DMS 273 (cell line): ENCODE measurements around the gene ADAMTSL3.
A peak's percentile ranks its signal among the peaks of the same experiment; 100 is the strongest.
"Not testable (repeated sequence)": the region's sequence is repeated elsewhere in the genome, so short reads cannot be mapped to it uniquely, and the experiment has no call there.

Source experiments
- DNase-seq: peaks from one replicate; lab custom pipeline; 2025; ENCODE audit not compliant: unreplicated experiment; lab: John Stamatoyannopoulos, UW

Gene ADAMTSL3

DNA sequence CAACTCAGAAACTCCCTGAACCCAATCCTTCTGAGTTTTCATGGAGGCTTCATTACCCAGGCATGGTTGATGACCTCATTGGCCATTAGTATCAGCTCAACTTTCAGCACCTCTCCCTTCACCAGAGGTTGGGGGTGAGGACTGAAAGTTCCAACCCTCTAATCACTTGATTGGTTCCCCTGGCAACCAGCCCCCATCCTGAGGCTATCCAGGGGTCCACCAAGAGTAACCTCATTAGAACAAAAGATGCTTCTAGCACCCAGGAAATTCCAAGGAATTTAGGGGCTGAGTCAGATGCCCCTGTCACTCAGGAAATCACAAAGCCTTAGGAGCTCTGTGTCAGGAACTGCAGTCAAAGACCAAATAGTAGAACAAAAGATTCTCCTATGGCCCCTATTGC is 43.8 kb downstream of the ADAMTSL3 start:
- no peak for DNase-seq

DNA sequence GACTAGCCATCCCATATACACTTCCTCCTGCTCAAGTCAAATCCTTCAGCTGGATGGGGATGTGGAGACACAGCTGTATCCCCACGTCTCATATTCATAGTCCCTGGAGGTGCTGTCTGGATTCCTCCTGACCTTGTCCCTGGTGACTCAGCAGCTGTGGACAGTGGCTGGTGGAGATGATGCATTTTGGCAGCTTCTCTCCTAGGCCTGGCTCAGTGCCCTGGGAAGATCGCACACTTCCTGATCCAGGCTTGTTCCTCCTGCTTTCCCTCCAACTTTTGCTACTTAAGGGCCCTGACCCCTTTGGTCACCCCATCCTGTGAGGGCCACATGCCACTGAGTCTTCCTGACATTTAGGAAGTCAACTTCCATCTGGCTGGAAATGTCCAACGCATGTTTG is 44.4 kb downstream of the ADAMTSL3 start:
- DNase-seq: no peak

DNA sequence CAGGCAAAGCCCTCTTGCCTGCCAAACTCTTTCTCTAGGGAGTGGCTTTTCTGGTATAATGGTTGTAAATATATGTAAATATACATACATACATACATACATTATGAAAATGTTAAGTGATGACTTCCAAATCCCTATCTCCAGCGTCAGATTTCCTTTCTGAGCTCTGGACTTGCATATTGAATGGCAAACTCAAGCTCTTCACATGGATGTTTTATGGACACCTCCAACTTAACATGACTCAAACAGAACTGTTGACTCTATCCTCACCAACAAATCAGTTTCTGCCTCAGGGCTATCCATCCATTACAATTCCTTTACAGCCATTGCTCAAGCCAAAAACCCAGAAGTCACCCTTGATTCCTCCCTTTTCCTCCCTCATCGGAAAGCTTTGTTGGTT is 45.1 kb downstream of the ADAMTSL3 start:
- DNase-seq: no peak

DNA sequence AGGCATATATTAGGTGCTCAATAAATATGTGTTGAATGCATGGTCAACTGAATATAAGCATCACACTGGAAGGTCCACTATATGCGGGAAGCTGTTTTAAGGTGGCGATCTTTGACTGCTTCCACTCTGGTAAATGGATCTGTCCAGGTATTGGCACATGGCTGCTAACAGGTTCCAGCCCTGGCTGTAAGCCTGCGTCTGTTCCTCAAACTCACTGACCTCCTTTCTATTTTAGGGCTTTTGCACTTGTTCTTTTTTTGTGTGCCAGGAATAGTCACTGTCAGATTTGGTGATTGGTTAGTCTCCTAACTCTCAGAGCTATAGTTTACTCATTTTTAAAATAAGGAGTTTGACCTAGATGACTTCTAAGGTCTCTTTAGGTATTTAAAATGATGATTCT is 46.2 kb downstream of the ADAMTSL3 start:
- DNase-seq: no peak

DNA sequence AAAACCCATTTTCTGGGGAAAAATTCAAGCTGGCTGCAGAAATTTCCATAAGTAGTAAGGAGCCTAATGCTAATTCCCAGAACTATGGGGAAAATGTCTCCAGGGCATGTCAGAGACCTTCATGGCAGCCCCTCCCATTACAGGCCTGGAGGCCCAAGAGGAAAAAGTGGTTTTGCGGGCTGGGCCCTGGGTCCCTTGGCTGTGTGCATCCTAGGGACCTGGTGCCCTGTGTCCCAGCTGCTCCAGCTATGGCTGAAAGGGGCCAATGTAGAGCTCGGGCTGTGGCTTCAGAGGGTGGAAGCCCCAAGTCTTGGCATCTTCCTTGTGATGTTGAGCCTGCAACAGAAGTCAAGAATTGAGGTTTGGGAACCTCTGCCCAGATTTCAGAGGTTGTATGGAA is 48.4 kb downstream of the ADAMTSL3 start:
- not testable (repeated sequence) for DNase-seq

DNA sequence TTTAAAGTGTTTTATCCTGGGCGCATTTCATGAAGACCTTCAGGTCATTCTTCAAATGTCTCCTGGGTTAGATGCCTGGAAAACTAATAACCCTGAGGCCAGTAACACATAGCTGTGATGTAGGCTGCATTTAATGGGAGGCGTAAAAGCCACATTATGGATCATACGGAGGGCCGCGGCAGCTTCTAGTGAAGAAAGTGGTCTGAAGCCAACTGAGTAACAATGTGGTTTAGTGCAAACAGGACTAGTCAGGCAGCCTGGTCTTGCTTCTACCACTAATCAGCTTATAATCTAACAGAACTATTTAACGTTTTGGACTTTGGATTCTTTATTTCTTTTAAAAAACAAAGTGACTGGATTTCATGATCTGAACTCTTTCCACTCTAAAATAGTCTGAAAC is 54.4 kb downstream of the ADAMTSL3 start:
- DNase-seq: no peak

DNA sequence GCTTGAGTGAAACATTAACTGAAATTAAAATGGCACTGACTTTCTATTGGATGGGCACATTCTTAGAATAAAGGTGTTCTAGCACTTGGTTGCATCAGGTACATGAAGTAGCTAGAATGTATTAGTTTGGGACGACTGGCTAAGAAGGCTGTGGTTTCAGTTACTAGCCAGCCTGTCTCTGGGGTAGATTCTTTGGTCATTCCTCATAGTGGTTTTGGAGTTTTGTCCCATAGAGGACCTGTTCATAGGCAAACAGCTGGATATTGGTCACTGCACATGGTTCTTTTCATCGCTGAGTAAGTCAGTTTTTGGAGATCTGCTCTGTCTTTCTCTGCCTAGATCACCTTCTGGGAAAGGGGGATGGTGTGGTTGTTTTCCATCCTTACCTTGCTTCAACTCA is 55.3 kb downstream of the ADAMTSL3 start:
- DNase-seq: no peak

DNA sequence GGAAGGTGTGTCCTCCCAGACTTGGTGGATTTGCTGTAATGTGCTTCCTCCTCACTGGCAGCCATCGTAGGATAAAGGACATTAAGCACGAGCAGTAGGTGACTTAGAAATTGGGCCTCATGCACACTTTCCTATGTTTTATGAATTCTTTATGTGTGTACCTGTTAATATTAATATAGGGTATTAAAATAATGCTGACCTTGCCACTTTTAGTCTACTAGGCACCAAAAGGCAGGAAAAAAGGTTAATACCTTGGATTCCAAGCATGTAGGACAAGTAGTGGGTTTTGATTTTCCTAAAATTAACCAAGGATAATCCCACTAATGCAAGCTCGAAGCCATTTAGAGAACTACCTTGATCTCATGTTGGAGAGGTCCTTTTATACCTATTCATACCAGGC is 55.9 kb downstream of the ADAMTSL3 start:
- no peak for DNase-seq

DNA sequence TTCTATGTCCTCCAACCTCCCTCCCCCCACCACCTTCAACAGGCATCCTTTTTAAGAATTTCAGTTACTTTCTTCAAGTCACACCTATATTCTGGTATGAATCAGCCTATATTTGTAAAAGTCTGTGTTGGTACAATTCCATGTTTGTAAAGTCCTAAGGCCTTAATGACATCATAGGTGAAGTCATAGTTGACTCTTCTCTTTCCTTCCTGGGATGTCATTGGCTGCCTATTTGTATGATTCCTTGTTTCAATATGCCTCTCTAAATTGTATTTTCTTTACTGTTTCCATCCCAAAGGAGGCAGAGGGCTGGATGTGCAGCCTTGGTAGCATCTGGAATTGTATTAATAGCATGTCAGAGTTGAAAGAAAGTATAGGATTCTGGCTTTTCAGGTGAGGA is 56.5 kb downstream of the ADAMTSL3 start:
- DNase-seq: no peak

DNA sequence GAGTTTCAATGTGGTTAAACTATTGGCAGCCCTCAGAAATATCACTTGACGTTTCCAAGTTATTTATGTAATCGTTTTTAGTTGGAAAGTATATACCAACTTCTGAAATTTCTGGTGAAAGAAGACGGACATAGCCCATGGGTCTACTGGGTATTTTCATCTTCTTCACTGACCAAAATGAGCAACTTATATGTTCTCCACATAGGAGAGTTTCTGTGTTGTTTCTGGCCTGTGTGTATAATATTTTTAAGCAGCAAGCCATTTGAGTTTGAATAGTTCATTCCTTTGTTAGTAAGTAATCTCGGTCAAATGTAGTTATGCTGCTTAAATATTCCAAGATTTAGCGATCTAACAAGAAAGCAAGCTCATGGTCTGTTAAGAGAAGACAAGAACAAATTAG is 57.3 kb downstream of the ADAMTSL3 start:
- DNase-seq: no peak

DNA sequence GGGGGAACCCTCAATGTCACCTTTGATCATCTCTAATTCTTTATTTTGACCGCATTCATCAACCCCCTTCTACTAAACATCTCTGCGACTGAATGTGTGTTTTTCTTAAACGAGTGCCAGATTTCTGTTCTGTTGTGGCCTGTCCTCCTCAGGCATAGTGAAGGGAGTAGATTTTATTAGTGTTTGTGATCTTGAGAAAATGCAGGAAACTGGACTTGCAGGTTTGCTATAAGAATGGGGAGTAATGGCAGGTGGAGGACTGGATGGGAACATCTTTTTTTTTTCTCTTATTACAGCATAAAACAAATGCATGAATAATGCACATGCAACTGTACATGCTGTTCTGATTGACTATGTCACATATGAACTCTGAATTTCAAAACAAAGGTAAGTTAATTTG is 59.3 kb downstream of the ADAMTSL3 start:
- DNase-seq: no peak

DNA sequence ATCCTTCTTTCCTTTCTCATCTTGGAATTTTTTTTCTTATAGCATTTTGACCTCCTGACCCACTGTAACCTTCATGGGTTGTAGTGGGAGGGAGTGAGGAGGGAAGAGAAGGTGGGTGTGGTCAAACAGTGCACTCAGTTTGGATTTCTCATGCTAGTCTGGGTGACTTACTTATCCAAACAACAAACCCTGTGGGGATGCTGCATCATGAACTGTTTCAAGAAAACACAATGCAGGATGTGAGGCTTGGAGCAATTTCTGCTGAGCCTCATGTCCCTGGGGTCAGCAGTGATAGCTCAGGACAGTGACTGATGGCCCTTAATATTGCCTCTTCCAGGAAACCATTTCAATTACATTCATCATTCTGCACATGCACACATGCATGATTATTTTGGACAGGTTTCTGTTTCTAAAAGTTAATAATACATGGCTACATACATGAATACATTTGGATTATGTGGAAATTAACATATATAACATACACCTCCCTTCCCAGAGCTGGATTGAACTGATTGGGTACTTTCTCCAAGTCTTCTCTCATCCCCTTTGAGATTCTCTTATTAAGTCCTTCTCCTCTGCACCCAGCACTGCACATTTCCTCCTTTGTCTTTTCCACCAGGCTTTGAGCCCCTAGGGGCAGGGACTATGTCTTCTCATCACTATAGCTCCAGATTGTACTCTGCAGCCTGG is 61.2 kb downstream of the ADAMTSL3 start:
- DNase-seq: no peak

DNA sequence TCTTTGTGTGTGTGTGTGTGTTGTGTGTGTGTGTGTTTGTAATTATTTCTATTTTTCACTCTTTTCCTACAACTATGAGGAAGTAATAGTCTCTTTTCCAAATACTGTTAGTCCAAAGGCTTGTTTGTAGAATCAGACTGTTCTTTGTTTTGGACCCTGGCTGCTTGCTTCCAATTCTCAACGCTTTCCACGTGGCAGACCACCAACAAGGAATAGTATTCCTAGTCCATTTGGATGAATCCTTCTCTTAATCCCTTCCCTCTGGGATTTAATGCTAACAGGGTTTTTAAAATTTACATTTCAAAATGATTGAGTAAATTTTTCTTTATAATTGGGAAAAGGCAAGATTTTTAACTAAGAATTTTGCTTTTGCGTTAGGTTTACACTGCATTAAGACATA is 62.7 kb downstream of the ADAMTSL3 start:
- no peak for DNase-seq

DNA sequence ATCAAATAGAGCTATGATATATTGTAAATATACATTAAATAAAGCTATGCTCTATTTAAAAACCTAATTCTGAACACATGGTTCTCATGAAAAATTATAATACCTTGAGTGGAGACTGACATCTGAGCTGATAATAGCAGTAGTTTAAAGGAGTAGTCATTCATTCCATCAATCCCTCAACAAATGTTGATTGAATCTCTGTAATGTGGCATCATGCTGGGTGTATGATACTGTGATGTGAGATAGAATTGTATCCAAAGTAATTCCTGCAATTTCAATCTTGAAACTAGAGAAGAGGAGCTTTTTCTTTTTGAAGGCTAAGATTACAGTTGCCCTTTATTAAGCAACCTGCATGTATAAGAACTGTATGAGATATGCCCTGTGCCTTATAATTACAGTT is 63.1 kb downstream of the ADAMTSL3 start:
- DNase-seq: no peak

DNA sequence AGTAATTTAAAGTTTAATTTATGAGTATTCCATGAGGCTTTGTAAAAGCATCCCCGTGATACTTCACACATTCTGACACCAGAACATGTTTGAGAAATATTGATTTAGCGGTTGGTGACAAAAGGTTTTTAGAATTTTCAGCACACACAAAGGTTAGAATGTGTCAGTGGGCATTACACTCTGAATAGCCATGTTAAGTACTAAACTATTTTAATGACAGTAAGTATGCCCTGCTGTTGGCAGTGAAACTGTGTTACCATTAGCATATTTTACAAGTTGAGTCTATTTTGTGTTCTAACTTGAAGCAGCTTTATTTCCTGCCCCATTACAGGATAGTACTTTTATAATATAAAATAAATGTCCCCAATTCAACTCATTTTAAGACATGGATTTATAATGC is 66.5 kb downstream of the ADAMTSL3 start:
- no peak for DNase-seq

DNA sequence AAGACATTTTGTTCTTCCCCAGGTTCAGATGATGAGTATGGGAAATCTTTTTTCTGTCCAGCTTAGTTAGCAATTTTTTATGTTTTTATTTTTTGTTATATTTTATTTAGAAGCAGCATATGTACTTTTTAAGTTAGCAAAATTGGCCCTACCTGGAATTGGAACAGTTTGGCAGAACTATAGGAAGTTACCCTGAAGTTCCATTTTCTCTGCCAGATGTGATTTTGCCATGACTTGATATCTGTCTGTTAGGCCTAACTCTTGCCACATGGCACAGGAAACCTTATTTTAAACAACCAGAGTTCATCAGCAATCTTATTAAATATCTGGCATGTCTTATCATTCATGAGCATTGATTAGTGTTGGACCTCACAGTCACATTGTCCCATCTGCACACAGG is 67.1 kb downstream of the ADAMTSL3 start:
- no peak for DNase-seq

DNA sequence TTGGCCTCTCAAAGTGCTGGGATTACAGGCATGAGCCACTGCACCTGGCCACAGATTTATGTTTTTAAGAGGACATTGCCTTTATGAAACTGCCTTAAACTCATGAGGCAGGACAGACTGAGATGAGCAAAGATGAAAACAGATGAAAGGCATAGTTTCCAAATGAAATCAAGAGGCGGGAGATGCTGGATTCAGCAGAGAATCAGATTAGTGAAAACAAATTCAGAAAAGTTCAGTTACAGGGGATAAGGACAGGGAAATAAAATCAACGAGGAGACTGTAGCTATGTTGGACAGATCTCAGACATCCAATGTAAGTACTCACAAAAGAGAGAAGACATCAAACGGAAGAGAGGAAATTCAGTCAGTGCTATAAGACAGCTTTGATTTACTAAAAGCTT is 68.1 kb downstream of the ADAMTSL3 start:
- DNase-seq: no peak

DNA sequence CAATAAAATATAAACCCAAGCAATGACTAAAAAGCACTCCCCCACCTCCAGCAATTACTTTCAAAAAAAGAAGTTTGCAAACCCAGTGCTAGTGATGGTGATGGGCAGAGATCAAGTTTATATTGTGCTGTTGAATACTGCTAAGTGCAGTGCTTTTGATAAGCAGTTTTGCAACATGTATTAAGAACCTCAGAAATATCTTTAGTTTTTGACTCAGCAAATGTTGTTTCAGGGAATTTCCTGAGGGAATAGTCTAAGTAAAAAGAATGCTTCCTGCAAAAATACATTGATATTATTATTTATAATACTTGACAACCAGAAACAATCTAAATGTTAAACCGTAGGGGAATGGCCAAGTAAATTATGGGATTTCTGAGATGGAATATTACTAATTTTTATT is 69.3 kb downstream of the ADAMTSL3 start:
- DNase-seq: no peak

DNA sequence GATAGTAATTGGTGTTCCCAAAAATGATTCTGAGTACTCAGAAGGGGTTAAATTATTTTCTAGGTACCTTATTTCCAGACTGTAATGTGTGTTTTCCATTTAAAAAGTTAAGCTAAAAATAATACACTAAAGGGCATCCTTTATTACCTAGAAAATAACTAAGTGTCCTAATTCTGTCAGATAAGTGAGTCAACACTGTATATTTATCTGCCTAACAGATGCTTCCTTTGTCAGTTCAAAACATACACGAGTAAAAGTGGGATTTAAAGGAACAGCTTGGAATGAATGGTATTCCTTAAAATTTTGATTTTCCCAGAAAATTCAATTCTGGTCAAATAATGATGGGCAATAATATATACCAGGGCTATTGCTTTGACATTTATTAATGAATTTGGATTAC is 78.3 kb downstream of the ADAMTSL3 start:
- no peak for DNase-seq

DNA sequence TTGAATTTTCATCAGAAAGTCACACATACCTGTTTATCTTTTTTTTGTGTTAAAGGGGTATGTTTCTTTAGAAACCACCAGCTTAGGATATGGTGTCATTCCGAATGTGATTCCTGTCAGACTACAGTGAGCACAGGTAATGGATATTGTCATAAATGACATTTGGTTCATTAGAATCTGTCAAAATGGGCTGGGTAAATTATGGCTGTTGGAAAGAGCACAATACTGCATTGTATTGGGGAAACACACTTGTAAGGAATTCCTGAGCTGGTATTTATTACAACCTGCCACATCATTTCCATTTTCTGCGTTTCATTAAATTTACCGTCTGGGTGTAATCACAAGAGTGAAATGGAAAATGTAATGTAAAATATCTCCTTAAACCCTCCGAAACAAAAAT is 78.8 kb downstream of the ADAMTSL3 start:
- no peak for DNase-seq

DNA sequence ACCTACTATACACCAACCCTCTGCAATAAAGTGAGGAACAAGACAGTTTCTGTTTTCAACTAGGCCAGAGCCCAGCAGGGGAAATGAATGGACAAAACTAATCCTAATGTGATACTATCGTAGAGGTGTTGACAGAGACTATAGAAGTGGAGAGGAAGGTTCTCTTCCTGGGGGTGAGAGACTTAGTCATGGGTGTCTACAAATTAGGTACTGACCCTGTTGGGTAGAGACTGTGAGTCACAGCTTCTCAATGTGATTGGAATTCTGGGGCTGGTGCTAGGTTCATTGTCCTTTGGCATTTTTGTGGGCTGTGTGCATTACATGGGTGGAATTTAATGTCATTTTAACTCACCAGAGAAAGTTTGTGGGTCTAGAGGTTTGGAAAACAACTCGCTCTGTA is 79.3 kb downstream of the ADAMTSL3 start:
- no peak for DNase-seq

DNA sequence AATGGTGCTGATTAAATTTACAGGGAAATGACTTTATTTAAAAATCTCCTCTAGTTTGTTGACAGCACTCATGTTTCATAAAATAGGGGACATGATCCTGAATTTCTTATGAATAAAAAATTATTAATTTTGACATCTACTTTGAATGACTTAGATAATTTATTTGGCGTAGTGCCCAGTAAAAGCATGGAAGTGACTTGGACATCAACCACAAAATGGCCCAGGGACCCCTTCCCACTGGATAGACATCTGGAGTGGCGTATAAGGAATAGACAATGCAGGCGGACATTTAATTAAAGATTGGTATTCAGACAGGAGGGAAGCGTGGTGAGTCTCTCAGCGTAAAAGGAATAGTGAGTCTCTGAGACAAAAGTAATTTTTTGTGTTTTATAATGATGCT is 79.8 kb downstream of the ADAMTSL3 start:
- DNase-seq: no peak

DNA sequence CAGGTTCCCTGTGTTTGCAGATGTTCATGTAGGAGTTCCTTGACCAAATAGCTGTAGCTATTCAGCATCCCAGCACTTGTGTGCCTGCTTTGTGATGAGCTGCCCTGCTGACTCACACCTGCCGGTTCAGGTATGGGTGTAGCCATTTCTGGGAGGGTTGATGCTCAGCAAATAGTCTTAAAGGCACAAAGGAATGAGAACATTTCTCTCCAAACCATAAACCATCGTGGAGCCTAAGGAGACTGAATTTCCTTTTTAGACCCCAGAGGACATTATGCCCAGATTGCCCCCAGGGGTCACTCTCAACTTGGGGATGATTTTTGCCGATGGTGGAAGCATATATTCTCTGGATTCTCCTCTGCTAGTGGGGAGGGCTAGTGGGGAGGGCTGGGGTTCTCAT is 80.6 kb downstream of the ADAMTSL3 start:
- DNase-seq: peak; percentile 32

DNA sequence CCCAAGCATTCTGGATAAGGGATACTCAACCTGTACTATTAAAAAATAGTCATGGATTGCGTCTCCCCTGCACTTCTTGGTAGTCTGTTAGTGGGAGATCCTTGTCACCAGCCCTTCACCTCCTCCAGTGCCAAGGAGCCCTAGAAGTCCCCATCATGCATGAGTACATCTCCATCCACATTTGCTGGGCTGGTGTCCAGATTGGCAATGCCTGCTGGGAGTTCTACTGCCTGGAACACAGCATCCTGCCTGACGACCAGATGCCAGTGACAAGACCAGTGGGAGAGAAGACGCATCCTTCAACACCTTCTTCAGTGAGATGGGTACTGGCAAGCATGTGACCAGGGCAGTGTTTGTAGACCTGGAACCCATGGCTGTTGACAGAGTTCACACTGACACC is 85.7 kb downstream of the ADAMTSL3 start:
- no peak for DNase-seq
